ENCODE data around the gene FANCG.

The FANCG gene

GRCh38 chr9:35079426-35080341 is at the start of gene FANCG:
Gene FANCG, minus strand, starts transcription at chr9:35079942. Its CDS starts 418 bp downstream, at chr9:35079524.
- Histone ChIP-seq H3K4me3 (peak within 1 kb of the TSS; percentile 77), H3K4me1 (peaks cover 6% of the 10 kb centered on the region), H3K36me3 (replicated peaks) (peaks cover 26% of the 10 kb centered on the region), H3K27me3 (ENCODE audit: low read depth) (no peaks in the 10 kb centered on the region), H3K9me3 (no peaks in the 10 kb centered on the region)
- peak; percentile 86 to 93 for DNase-seq (ENCODE audit: low spot score in 2 of 2)
- in situ Hi-C loops (cut with MboI; ENCODE audit: low sequenced_read_pairs): no loop called here

- in situ Hi-C loops (cut with MboI; ENCODE audit: low sequenced_read_pairs): loop anchor here (5.0 to 25.0 kb wide), 3 partner anchors 145 to 445 kb away; a partner anchor contains a TSS
- Histone ChIP-seq H3K36me3 (replicated peaks) (no peaks in the 10 kb centered on the region), H3K4me3 (peak overlapping the region; percentile 46), H3K4me1 (peaks cover 17% of the 10 kb centered on the region), H3K27me3 (ENCODE audit: low read depth) (no peaks in the 10 kb centered on the region), H3K9me3 (no peaks in the 10 kb centered on the region)
- DNase-seq (ENCODE audit: low spot score in 2 of 2): peak; percentile 82 to 95
These were observed 37.3 kb upstream of the FANCG start for GRCh38 chr9:35116898-35117551.

- in situ Hi-C loops (cut with MboI; ENCODE audit: low sequenced_read_pairs): loop anchor here (5.0 to 25.0 kb wide), 3 partner anchors 146 to 446 kb away; a partner anchor contains a TSS
- peak overlapping the region; percentile 46 for H3K4me3 ChIP-seq
- no peaks in the 10 kb centered on the region for H3K9me3 ChIP-seq
- H3K36me3 ChIP-seq (replicated peaks): no peaks in the 10 kb centered on the region
- H3K27me3 ChIP-seq (ENCODE audit: low read depth): no peaks in the 10 kb centered on the region
- no peak for DNase-seq (ENCODE audit: low spot score in 2 of 2)
- H3K4me1 ChIP-seq: peaks cover 20% of the 10 kb centered on the region
These were observed 36.8 kb upstream of the FANCG start for GRCh38 chr9:35116539-35116897.

GRCh38 chr9:35115680-35116538 is 36.2 kb upstream of the FANCG start, which contains the start of gene ATOSB:
Gene ATOSB, minus strand, starts transcription at chr9:35115862. Its CDS starts 7,588 bp downstream, at chr9:35108274.
- Histone ChIP-seq H3K4me3 (peak within 1 kb of the TSS; percentile 46), H3K27me3 (ENCODE audit: low read depth) (no peaks in the 10 kb centered on the region), H3K36me3 (replicated peaks) (no peaks in the 10 kb centered on the region), H3K4me1 (peaks cover 20% of the 10 kb centered on the region), H3K9me3 (no peaks in the 10 kb centered on the region)
- DNase-seq (ENCODE audit: low spot score in 2 of 2): peak; percentile 95 to 100
- in situ Hi-C loops (cut with MboI; ENCODE audit: low sequenced_read_pairs): loop anchor here (5.0 to 25.0 kb wide), 3 partner anchors 146 to 446 kb away; a partner anchor contains a TSS

GRCh38 chr9:35114840-35115628 is 35.3 kb upstream of the FANCG start:
- peaks cover 20% of the 10 kb centered on the region for H3K4me1 ChIP-seq
- DNase-seq (ENCODE audit: low spot score in 2 of 2): peak in 1 of 2 experiments; percentile 62
- H3K9me3 ChIP-seq: no peaks in the 10 kb centered on the region
- in situ Hi-C loops (cut with MboI; ENCODE audit: low sequenced_read_pairs): loop anchor here (5.0 to 25.0 kb wide), 3 partner anchors 147 to 447 kb away; a partner anchor contains a TSS
- peak overlapping the region; percentile 46 for H3K4me3 ChIP-seq
- H3K27me3 ChIP-seq (ENCODE audit: low read depth): no peaks in the 10 kb centered on the region
- no peaks in the 10 kb centered on the region for H3K36me3 ChIP-seq (replicated peaks)

- Histone ChIP-seq H3K4me1 (peaks cover 20% of the 10 kb centered on the region), H3K36me3 (replicated peaks) (no peaks in the 10 kb centered on the region), H3K9me3 (no peaks in the 10 kb centered on the region), H3K4me3 (peak overlapping the region; percentile 46), H3K27me3 (ENCODE audit: low read depth) (no peaks in the 10 kb centered on the region)
- in situ Hi-C loops (cut with MboI; ENCODE audit: low sequenced_read_pairs): loop anchor here (25.0 kb wide), 1 partner anchor 448 kb away; a partner anchor contains a TSS
- DNase-seq (ENCODE audit: low spot score in 2 of 2): peak; percentile 94 to 96
These were observed 34.5 kb upstream of the FANCG start for GRCh38 chr9:35114113-35114839.

GRCh38 chr9:35112257-35113020 is 32.7 kb upstream of the FANCG start:
- H3K36me3 ChIP-seq (replicated peaks): no peaks in the 10 kb centered on the region
- no peaks in the 10 kb centered on the region for H3K9me3 ChIP-seq
- H3K27me3 ChIP-seq (ENCODE audit: low read depth): no peaks in the 10 kb centered on the region
- no peak overlapping the region for H3K4me3 ChIP-seq
- H3K4me1 ChIP-seq: peaks cover 20% of the 10 kb centered on the region
- in situ Hi-C loops (cut with MboI; ENCODE audit: low sequenced_read_pairs): loop anchor here (25.0 kb wide), 1 partner anchor 450 kb away; a partner anchor contains a TSS
- DNase-seq (ENCODE audit: low spot score in 2 of 2): no peak

- Histone ChIP-seq H3K27me3 (ENCODE audit: low read depth) (no peaks in the 10 kb centered on the region), H3K4me3 (peak overlapping the region; percentile 35), H3K4me1 (peaks cover 17% of the 10 kb centered on the region), H3K9me3 (no peaks in the 10 kb centered on the region), H3K36me3 (replicated peaks) (no peaks in the 10 kb centered on the region)
- peak; percentile 97 to 98 for DNase-seq (ENCODE audit: low spot score in 2 of 2)
- in situ Hi-C loops (cut with MboI; ENCODE audit: low sequenced_read_pairs): loop anchor here (25.0 kb wide), 1 partner anchor 451 kb away; a partner anchor contains a TSS
These were observed 31.5 kb upstream of the FANCG start for GRCh38 chr9:35111001-35111933.

- in situ Hi-C loops (cut with MboI; ENCODE audit: low sequenced_read_pairs): loop anchor here (25.0 kb wide), 1 partner anchor 452 kb away; a partner anchor contains a TSS
- DNase-seq (ENCODE audit: low spot score in 2 of 2): no peak
- Histone ChIP-seq H3K4me3 (no peak overlapping the region), H3K27me3 (ENCODE audit: low read depth) (no peaks in the 10 kb centered on the region), H3K4me1 (peaks cover 17% of the 10 kb centered on the region), H3K36me3 (replicated peaks) (no peaks in the 10 kb centered on the region; the same call in 1 of the 2 replicates), H3K9me3 (no peaks in the 10 kb centered on the region)
These were observed 30.6 kb upstream of the FANCG start for GRCh38 chr9:35110327-35110761.

- DNase-seq (ENCODE audit: low spot score in 2 of 2): no peak
- Histone ChIP-seq H3K4me1 (peaks cover 7% of the 10 kb centered on the region), H3K9me3 (no peaks in the 10 kb centered on the region), H3K4me3 (no peak overlapping the region), H3K27me3 (ENCODE audit: low read depth) (no peaks in the 10 kb centered on the region), H3K36me3 (replicated peaks) (no peaks in the 10 kb centered on the region; the same call in 1 of the 2 replicates)
- in situ Hi-C loops (cut with MboI; ENCODE audit: low sequenced_read_pairs): loop anchor here (25.0 kb wide), 1 partner anchor 453 kb away; a partner anchor contains a TSS
These were observed 29.3 kb upstream of the FANCG start for GRCh38 chr9:35108946-35109575.

All from HAP-1 (cell line).